Measurements from ENCODE around the gene HIVEP3. TPM values are rescaled to one million over a fixed set of nuclear protein-coding genes. Genes with fewer than 3 reads are reported as not detected.
A peak's percentile ranks its signal among the peaks of the same experiment; 100 is the strongest.

HIVEP3 gene
- total RNA-seq, 2 experiments from 2014 or later: 13.2 to 13.4 TPM

DNA sequence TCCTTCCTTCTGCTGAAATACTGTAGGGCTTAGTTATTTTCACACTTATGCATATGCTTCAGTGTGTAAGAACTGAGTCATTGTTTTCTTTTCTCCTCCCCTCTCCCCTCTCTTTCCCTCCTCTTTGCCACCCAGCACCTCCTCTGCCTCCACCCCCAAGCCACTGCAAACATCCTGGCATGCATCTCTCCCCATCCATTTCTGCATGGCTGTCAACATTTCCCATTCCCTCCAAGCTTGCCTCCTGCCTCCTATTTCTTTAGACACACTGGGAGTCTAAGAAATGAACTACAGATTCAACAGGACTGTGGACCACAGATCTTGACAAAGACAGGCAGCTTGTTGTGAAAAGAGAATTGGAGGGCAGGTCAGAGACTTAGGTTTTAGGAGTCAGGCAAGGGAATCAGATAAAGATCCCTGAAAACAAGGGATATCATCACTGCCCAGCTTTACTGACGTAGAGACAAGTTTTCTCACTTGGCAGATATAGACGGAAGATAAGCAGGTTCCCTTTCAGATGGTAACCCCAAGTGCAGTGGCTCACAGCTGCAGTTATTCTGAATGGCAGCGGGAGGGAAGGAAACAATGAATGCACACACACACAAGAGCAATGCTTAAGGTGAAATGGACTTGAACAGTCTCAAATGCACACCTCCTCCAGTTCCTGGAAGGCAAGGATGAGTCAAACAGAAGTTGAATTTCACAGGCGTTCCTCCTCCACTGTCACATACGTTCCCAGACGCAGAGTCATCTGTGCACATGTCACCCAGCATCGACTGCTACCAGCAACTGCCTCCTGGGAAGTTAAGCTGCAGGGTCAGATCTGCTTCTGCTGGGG is 56.1 kb downstream of the HIVEP3 start:
- no peaks in the 10 kb centered on the region for H3K9me3 Mint-ChIP-seq
- H3K4me1 Mint-ChIP-seq (ENCODE audit: low read depth): peaks cover 45% of the 10 kb centered on the region
- intact Hi-C loops (cut with micrococcal nuclease): loop anchor here (1.0 to 10.0 kb wide), 7 partner anchors 29 to 348 kb away; no protein-coding TSS in a partner anchor
- H3K27ac Mint-ChIP-seq: peak overlapping the region; percentile 88
- CTCF ChIA-PET: interaction anchor here (0.9 to 1.5 kb wide), 2 partner anchors 190 to 286 kb away, joined by 3 read pairs; no protein-coding TSS in a partner anchor
- H3K27me3 Mint-ChIP-seq (ENCODE audit: low read depth): no peaks in the 10 kb centered on the region
- no peaks in the 10 kb centered on the region for H3K36me3 Mint-ChIP-seq (ENCODE audit: low read depth)
- peak; percentile 85 for DNase-seq
- H3K4me3 Mint-ChIP-seq: peak overlapping the region; percentile 41

DNA sequence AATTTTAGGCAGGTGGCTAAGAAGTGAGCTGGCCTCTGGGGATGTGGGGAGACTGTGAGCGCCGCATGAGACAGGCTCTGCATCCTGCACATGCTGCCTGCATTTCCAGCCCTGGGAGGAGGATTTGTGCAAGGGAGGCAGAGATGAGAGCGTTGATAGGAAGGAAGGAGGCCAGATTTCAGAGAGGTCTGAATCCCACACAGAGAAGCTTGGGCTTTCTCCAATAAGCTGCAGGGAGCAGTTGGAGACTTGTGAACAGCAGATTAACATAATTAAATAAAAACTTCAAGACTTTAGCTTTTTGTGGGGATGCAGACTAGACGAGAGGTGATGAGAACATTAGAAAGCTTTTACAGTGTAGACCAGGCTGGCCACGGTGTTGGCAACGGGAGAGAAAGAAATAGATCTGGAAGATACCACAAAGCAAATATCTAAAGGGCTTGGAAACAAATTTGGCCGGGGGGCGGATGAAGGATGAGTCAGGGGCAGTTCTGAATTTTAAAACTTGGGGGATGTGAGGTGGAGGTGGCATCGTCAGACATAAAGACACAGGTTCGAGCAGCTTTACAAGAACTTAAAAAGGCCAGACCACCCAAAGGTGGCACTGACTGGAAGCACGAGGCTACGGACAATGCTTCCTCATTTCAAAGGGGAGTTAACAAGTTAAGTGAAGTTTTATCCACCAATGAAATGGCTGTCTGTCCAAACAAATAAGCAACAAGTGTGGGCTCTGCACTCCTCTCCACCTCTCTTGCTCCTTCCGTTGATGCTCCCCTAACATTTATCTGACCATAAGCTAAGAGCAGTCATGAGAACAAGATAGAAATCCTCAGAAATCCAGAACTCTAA is 57.0 kb downstream of the HIVEP3 start:
- CTCF ChIA-PET: interaction anchor here (1.0 to 1.9 kb wide), 4 partner anchors 28 to 346 kb away, joined by 3 to 4 read pairs (median 4); no protein-coding TSS in a partner anchor
- Mint-ChIP-seq H3K4me3 (no peak overlapping the region), H3K27ac (no peak overlapping the region), H3K36me3 (ENCODE audit: low read depth) (no peaks in the 10 kb centered on the region), H3K4me1 (ENCODE audit: low read depth) (peaks cover 44% of the 10 kb centered on the region), H3K9me3 (no peaks in the 10 kb centered on the region), H3K27me3 (ENCODE audit: low read depth) (no peaks in the 10 kb centered on the region)
- intact Hi-C loops (cut with micrococcal nuclease): loop anchor here (1.0 to 10.0 kb wide), 6 partner anchors 51 to 347 kb away; no protein-coding TSS in a partner anchor
- no peak for DNase-seq

DNA sequence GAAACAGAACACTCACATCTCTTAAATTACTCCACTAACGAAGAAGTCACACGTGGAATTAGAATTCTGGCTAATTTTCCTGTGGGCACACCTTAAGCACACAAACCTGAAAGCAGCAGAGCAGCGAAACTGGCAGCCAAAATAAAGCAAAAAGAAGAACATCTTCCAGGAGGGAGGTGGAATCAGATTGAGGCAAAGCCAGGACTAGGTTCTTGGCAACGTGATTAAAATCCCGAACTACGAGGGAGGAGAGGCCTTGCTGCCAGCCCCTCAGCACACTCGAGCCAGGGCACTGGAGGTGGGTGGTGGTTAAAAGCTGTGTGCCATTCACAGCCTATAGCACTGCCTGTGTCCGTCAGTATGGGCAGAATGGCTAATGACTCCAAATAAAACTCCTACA is 58.0 kb downstream of the HIVEP3 start:
- H3K4me1 Mint-ChIP-seq (ENCODE audit: low read depth): peaks cover 44% of the 10 kb centered on the region
- CTCF ChIA-PET: interaction anchor here (1.3 to 1.9 kb wide), 2 partner anchors 27 to 345 kb away, joined by 4 read pairs; no protein-coding TSS in a partner anchor
- H3K27ac Mint-ChIP-seq: no peak overlapping the region
- no peaks in the 10 kb centered on the region for H3K27me3 Mint-ChIP-seq (ENCODE audit: low read depth)
- H3K36me3 Mint-ChIP-seq (ENCODE audit: low read depth): no peaks in the 10 kb centered on the region
- no peak overlapping the region for H3K4me3 Mint-ChIP-seq
- no peaks in the 10 kb centered on the region for H3K9me3 Mint-ChIP-seq
- DNase-seq: no peak
- intact Hi-C loops (cut with micrococcal nuclease): loop anchor here (5.0 to 10.0 kb wide), 2 partner anchors 223 to 346 kb away; no protein-coding TSS in a partner anchor

DNA sequence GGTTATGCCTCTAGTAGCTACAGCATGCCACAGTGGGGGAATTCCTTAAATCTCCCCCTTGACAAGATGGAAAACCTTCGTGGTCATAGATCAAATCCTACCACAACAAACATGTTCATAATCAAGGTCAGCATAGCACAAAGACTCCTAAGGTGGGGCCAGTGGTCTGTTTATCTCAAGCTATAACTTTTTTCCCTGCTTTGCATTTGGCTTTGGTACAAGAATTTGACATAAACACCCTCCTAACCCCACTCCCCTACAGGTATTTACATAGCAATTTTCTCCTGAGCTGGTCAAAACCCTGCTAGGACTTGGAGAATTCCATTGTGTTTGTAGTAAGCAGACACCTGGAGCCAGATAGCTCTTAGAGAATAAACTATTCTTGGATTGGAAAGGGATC is 58.5 kb downstream of the HIVEP3 start:
- CTCF ChIA-PET: interaction anchor here (1.9 kb wide), 1 partner anchor 344 kb away, joined by 4 read pairs; no protein-coding TSS in a partner anchor
- intact Hi-C loops (cut with micrococcal nuclease): loop anchor here (5.0 to 10.0 kb wide), 2 partner anchors 223 to 345 kb away; no protein-coding TSS in a partner anchor
- Mint-ChIP-seq H3K27me3 (ENCODE audit: low read depth) (no peaks in the 10 kb centered on the region), H3K4me1 (ENCODE audit: low read depth) (peaks cover 44% of the 10 kb centered on the region), H3K36me3 (ENCODE audit: low read depth) (peaks cover 2% of the 10 kb centered on the region), H3K4me3 (no peak overlapping the region), H3K27ac (no peak overlapping the region), H3K9me3 (peaks cover 3% of the 10 kb centered on the region)
- no peak for DNase-seq

DNA sequence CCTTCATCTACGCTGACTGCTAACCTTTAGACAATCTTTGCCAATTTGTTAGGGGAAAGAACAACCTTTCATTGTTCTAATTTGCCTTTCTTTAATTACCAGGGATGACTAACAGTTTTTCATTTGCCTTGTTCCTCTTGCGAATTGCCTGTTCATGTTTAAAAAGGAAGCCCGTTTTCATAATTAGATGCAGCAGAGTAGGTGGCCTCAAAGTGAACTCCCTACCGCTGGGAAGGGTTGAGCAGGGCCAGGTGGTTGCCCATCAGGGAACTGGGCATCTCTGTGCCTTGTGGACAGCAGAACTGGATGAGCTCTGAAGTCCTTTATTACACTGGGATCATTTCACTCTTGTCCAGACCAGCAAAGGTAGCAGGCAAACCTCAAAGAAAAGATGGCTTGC is 59.0 kb downstream of the HIVEP3 start:
- intact Hi-C loops (cut with micrococcal nuclease): loop anchor here (5.0 to 10.0 kb wide), 2 partner anchors 222 to 345 kb away; no protein-coding TSS in a partner anchor
- no peak for DNase-seq
- H3K27ac Mint-ChIP-seq: no peak overlapping the region
- CTCF ChIA-PET: interaction anchor here (0.6 to 1.9 kb wide), 2 partner anchors 33 to 344 kb away, joined by 4 to 9 read pairs; no protein-coding TSS in a partner anchor
- H3K27me3 Mint-ChIP-seq (ENCODE audit: low read depth): no peaks in the 10 kb centered on the region
- H3K9me3 Mint-ChIP-seq: peaks cover 3% of the 10 kb centered on the region
- no peak overlapping the region for H3K4me3 Mint-ChIP-seq
- peaks cover 2% of the 10 kb centered on the region for H3K36me3 Mint-ChIP-seq (ENCODE audit: low read depth)
- H3K4me1 Mint-ChIP-seq (ENCODE audit: low read depth): peaks cover 44% of the 10 kb centered on the region

DNA sequence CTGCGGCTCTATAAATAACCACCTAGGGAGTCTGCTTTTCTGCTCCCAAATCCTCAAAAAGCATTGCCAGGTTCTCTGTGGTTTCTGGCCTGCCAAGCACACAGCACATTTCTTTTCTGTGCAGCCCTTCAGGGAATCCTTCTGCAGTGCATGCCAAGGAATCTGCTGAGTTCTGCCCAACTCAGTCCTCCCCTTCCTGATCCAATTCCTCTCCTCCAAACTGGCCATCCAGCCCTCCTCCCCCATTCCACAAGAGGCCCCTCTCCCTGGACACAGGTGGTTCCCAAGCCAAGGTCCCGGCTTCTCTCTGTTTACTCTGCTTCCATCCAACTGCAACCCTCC is 61.8 kb downstream of the HIVEP3 start:
- Mint-ChIP-seq H3K27ac (no peak overlapping the region), H3K4me1 (ENCODE audit: low read depth) (peaks cover 22% of the 10 kb centered on the region), H3K36me3 (ENCODE audit: low read depth) (peaks cover 2% of the 10 kb centered on the region), H3K27me3 (ENCODE audit: low read depth) (no peaks in the 10 kb centered on the region), H3K4me3 (no peak overlapping the region), H3K9me3 (peaks cover 3% of the 10 kb centered on the region)
- intact Hi-C loops (cut with micrococcal nuclease): no loop called here
- no peak for DNase-seq
- CTCF ChIA-PET: no interaction called here

DNA sequence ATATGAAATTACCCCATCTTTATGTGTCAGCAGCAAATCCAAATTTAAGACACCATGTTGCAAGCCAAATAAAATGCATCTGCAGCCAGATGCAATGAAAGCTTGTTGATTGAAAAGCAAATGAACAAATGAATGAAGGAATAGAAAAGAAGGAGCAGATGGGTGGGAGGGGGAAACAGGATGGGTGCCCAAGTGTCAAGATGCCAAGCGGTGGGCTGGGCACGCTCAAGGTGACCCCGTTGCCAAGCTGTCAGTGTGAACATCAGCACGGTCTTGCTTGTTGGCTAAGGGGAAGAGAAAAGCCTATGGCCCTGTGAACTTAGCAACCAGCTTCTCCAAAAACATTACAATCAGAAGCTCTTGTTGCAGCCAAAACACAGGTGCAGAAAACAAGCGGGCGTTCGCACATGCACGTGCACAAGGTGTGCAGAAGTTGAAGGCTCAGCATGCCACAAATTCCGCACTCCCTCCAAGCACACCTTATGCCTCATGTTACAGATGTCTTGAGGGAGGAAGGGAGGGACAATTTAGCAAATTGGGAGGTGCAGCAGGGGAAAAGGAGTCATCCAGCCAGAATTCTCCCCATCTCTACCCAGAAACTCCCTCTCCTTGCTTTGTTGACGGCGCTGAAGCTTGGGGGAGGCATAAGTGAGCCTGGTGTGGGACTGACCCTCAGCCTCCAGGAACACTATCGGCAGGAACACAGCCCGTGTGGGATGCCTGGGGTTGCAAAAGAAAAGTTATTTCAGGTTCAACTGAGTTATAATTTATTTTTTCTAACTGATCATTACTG is 62.4 kb downstream of the HIVEP3 start:
- CTCF ChIA-PET: no interaction called here
- Mint-ChIP-seq H3K36me3 (ENCODE audit: low read depth) (peaks cover 2% of the 10 kb centered on the region), H3K9me3 (peaks cover 3% of the 10 kb centered on the region), H3K27me3 (ENCODE audit: low read depth) (no peaks in the 10 kb centered on the region), H3K27ac (no peak overlapping the region), H3K4me1 (ENCODE audit: low read depth) (peaks cover 20% of the 10 kb centered on the region), H3K4me3 (no peak overlapping the region)
- intact Hi-C loops (cut with micrococcal nuclease): no loop called here
- no peak for DNase-seq

DNA sequence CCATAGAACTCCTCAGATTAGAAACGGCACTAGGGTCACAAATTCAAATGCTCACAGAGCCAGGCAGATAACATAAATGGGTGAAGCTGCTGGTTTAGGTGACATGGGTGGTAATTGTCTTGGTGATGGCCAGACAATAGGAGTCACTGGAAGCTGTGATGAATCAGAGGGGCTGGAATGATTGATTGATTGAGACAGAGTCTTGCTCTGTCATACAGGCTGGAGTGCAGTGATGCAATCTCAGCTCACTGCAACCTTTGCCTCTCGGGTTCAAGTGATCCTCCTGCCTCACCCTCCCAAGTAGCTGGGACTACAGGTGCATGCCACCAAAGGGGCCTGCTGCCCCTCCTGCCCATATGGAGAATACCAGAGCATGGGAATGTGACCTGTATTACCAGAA is 63.0 kb downstream of the HIVEP3 start:
- H3K27me3 Mint-ChIP-seq (ENCODE audit: low read depth): no peaks in the 10 kb centered on the region
- H3K27ac Mint-ChIP-seq: no peak overlapping the region
- peaks cover 19% of the 10 kb centered on the region for H3K4me1 Mint-ChIP-seq (ENCODE audit: low read depth)
- H3K9me3 Mint-ChIP-seq: peaks cover 3% of the 10 kb centered on the region
- no peak overlapping the region for H3K4me3 Mint-ChIP-seq
- intact Hi-C loops (cut with micrococcal nuclease): no loop called here
- no peak for DNase-seq
- CTCF ChIA-PET: no interaction called here
- peaks cover 2% of the 10 kb centered on the region for H3K36me3 Mint-ChIP-seq (ENCODE audit: low read depth)

DNA sequence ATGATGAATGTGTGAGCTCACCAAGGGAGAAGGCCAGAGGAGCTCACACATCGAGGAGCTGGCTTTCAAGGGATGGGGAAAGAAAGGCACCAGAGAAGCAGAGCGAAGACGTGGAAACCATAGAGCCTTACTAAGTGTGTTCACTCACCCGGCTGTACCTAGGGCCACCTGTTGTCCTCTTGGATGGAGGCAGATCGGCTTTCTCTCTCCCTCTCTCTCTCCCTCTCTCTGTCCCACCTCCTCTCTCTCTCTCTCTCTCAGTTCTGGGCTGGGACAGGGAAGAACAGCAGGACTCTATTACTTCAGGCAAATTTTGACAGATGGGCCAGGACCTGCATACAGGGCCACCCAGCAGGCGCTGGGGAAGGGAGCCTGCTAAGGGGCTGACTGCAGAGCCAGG is 64.8 kb downstream of the HIVEP3 start:
- intact Hi-C loops (cut with micrococcal nuclease): no loop called here
- H3K9me3 Mint-ChIP-seq: peaks cover 3% of the 10 kb centered on the region
- no peak overlapping the region for H3K27ac Mint-ChIP-seq
- H3K36me3 Mint-ChIP-seq (ENCODE audit: low read depth): peaks cover 2% of the 10 kb centered on the region
- CTCF ChIA-PET: no interaction called here
- H3K27me3 Mint-ChIP-seq (ENCODE audit: low read depth): no peaks in the 10 kb centered on the region
- no peak for DNase-seq
- H3K4me1 Mint-ChIP-seq (ENCODE audit: low read depth): peaks cover 16% of the 10 kb centered on the region
- no peak overlapping the region for H3K4me3 Mint-ChIP-seq

DNA sequence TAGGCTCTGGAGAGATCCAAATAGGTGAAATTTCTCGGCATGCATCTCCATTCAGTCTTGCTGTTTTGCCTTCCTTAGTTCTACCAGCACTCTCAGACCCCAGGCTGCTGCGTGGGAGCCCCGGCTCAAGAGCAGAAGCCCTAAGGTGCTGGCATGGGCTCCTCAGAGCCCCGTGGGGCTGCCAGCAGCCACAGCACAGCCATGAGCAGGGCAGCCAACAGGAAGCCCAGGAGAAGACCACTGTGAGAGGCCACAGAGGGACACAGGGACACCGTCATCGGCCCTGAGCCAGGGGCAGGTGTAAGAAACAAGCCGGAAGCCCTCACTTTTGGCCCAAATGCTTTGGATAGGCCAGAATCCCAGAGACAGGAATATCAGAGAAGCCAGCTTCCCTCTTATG is 66.6 kb downstream of the HIVEP3 start:
- Mint-ChIP-seq H3K4me3 (no peak overlapping the region), H3K9me3 (peaks cover 3% of the 10 kb centered on the region), H3K27ac (no peak overlapping the region), H3K27me3 (ENCODE audit: low read depth) (no peaks in the 10 kb centered on the region), H3K36me3 (ENCODE audit: low read depth) (peaks cover 2% of the 10 kb centered on the region), H3K4me1 (ENCODE audit: low read depth) (peaks cover 16% of the 10 kb centered on the region)
- no peak for DNase-seq
- intact Hi-C loops (cut with micrococcal nuclease): no loop called here
- CTCF ChIA-PET: no interaction called here

DNA sequence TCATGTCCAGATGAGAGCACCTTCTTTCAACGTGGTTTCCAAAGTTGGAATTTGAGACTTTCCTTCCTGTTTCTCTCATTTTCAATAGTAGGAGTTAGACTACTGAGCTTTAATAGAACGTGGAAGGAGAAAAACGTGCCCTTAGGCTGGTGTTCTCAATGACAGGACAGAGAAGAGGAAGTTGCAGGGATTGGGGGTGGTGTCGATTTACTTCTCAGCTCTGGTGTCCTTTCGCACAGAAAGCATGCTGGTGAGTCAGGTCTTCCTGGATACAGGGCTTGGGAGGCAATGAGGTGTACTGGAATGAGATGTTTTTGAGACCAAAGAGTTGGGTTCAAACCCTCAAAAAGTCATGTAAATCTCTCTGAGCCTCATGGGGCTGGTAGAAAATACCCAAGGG is 67.1 kb downstream of the HIVEP3 start:
- Mint-ChIP-seq H3K27ac (no peak overlapping the region), H3K36me3 (ENCODE audit: low read depth) (peaks cover 2% of the 10 kb centered on the region), H3K9me3 (peaks cover 3% of the 10 kb centered on the region), H3K27me3 (ENCODE audit: low read depth) (no peaks in the 10 kb centered on the region), H3K4me1 (ENCODE audit: low read depth) (peaks cover 21% of the 10 kb centered on the region), H3K4me3 (no peak overlapping the region)
- DNase-seq: no peak
- CTCF ChIA-PET: no interaction called here
- intact Hi-C loops (cut with micrococcal nuclease): no loop called here

Measured in activated naive CD4-positive, alpha-beta T cell treated with anti-CD3 and anti-CD28 coated beads for 36 hours (primary cell).